Fibroblast of mammary gland (primary cell): ENCODE data around the gene DOCK11.

Experiments used
- DNase-seq: peaks from one replicate; pipeline ENCODE4 v3.0.0-alpha.2; 2010; ENCODE audit warnings: low read depth
- H3K4me3 ChIP-seq: 2 replicates; pipeline ENCODE4 v1.5.1; 2011; ENCODE audit warnings: low read depth, mild to moderate bottlenecking, low read length, moderate library complexity; ENCODE audit not compliant: control insufficient read depth
- CTCF ChIP-seq: conservative IDR thresholded peaks from 2 replicates; pipeline ENCODE4 v1.5.1; 2011; ENCODE audit warnings: low read depth, low read length, inconsistent platforms; ENCODE audit not compliant: control insufficient read depth, insufficient read depth

DOCK11 gene

GRCh38 chrX:118508635-118509034, 13.0 kb downstream of the DOCK11 start:
- H3K4me3 ChIP-seq, result no peak overlapping the region
- no peak for DNase-seq
- TF ChIP-seq CTCF, result no peak

- DNase-seq, result no peak
- no peak overlapping the region for H3K4me3 ChIP-seq
- no peak for TF ChIP-seq CTCF
These were observed 14.5 kb downstream of the DOCK11 start for GRCh38 chrX:118510111-118510510.

GRCh38 chrX:118513120-118513898, 17.7 kb downstream of the DOCK11 start:
- no peak for TF ChIP-seq CTCF
- H3K4me3 ChIP-seq, result no peak overlapping the region
- DNase-seq, result peak; percentile 40

- DNase-seq, result peak; percentile 81
- TF ChIP-seq CTCF, result no peak
- no peak overlapping the region for H3K4me3 ChIP-seq
These were observed 24.0 kb downstream of the DOCK11 start for GRCh38 chrX:118519411-118520215.

- no peak overlapping the region for H3K4me3 ChIP-seq
- no peak for TF ChIP-seq CTCF
These were observed 24.9 kb downstream of the DOCK11 start for GRCh38 chrX:118520216-118521206.

DNA sequence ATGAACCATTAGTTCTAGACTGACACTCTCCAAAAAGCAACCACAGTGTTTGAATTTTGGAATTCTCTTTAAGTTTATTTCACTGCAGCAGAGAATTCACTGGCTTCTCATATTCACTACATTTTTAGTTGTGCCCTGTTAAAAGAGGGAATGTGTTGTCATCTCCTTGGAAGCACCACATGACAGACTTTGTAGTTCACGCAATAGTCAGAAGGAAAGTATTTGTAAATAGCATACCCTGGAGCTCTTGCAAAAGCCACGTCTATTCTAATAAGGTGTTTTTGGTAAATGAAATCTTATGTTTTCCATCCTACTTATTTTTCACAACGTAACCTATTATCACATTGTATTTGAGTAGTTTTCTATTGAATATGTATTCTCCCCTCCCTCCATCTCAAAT, 25.8 kb downstream of the DOCK11 start:
- no peak for TF ChIP-seq CTCF
- peak; percentile 80 for DNase-seq
- no peak overlapping the region for H3K4me3 ChIP-seq

More at GRCh38 chrX:118520216-118521206, 24.9 kb downstream of the DOCK11 start:
- DNase-seq, result peak; percentile 90
